HUES48 (cell line): ENCODE data around the gene MRTFB.
"Not testable (repeated sequence)": the region's sequence is repeated elsewhere in the genome, so short reads cannot be mapped to it uniquely, and the experiment has no call there.

Experiments
- H3K27ac ChIP-seq: one replicate; pipeline ENCODE4 v1.7.0; 2013; ENCODE audit warnings: low read depth, low read length, inconsistent platforms
- H3K27me3 ChIP-seq: 2 replicates; pipeline ENCODE4 v1.6.1; 2013; ENCODE audit warnings: mild to moderate bottlenecking, low read length; ENCODE audit not compliant: control insufficient read depth, insufficient read depth
- H3K36me3 ChIP-seq: 2 replicates; pipeline ENCODE4 v1.6.1; 2013; ENCODE audit warnings: low read length; ENCODE audit not compliant: control insufficient read depth, insufficient read depth
- H3K4me1 ChIP-seq: 2 replicates; pipeline ENCODE4 v1.6.1; 2013; ENCODE audit warnings: mild to moderate bottlenecking, low read length; ENCODE audit not compliant: control insufficient read depth, insufficient read depth
- H3K4me3 ChIP-seq: 2 replicates; pipeline ENCODE4 v1.5.1; 2013; ENCODE audit warnings: mild to moderate bottlenecking, low read depth, low read length
- H3K9ac ChIP-seq: 2 replicates; pipeline ENCODE4 v1.6.1; 2013; ENCODE audit warnings: mild to moderate bottlenecking, low read depth, low read length, moderate library complexity
- H3K9me3 ChIP-seq: 2 replicates; pipeline ENCODE4 v1.6.1; 2013; ENCODE audit warnings: low read length; ENCODE audit not compliant: control insufficient read depth, insufficient read depth

The MRTFB gene

GRCh38 chr16:14121142-14121541 lies 50.0 kb downstream of the MRTFB start:
- Histone ChIP-seq H3K4me1 (peaks cover 16% of the 10 kb centered on the region), H3K27ac (no peak overlapping the region)

GRCh38 chr16:14121872-14122271 lies 50.8 kb downstream of the MRTFB start:
- H3K9ac ChIP-seq, result no peak overlapping the region
- no peak overlapping the region for H3K4me3 ChIP-seq
- H3K9me3 ChIP-seq, result no peaks in the 10 kb centered on the region
- no peaks in the 10 kb centered on the region for H3K36me3 ChIP-seq
- H3K27ac ChIP-seq, result no peak overlapping the region
- H3K27me3 ChIP-seq, result no peaks in the 10 kb centered on the region
- peaks cover 16% of the 10 kb centered on the region for H3K4me1 ChIP-seq

More at GRCh38 chr16:14121142-14121541, 50.0 kb downstream of the MRTFB start:
- Histone ChIP-seq H3K4me3 (no peak overlapping the region), H3K9ac (no peak overlapping the region), H3K36me3 (no peaks in the 10 kb centered on the region), H3K9me3 (no peaks in the 10 kb centered on the region), H3K27me3 (no peaks in the 10 kb centered on the region)

DNA sequence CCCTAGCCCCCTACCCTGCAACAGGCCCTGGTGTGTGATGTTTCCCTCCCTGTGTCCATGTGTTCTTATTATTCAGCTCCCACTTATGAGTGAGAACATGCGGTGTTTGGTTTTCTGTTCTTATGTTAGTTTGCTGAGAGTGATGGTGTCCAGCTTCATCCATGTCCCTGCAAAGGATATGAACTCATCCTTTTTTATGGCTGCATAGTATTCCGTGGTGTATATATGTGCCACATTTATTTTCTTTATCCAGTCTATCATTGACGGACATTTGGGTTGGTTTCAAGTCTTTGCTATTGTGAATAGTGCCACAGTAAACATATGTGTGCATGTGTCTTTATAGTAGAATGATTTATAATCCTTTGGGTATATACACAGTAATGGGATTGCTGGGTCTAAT lies 51.3 kb downstream of the MRTFB start:
- peaks cover 16% of the 10 kb centered on the region for H3K4me1 ChIP-seq
- H3K9me3 ChIP-seq, H3K4me3 ChIP-seq, H3K27ac ChIP-seq, H3K27me3 ChIP-seq, H3K36me3 ChIP-seq, H3K9ac ChIP-seq: not testable (repeated sequence)

DNA sequence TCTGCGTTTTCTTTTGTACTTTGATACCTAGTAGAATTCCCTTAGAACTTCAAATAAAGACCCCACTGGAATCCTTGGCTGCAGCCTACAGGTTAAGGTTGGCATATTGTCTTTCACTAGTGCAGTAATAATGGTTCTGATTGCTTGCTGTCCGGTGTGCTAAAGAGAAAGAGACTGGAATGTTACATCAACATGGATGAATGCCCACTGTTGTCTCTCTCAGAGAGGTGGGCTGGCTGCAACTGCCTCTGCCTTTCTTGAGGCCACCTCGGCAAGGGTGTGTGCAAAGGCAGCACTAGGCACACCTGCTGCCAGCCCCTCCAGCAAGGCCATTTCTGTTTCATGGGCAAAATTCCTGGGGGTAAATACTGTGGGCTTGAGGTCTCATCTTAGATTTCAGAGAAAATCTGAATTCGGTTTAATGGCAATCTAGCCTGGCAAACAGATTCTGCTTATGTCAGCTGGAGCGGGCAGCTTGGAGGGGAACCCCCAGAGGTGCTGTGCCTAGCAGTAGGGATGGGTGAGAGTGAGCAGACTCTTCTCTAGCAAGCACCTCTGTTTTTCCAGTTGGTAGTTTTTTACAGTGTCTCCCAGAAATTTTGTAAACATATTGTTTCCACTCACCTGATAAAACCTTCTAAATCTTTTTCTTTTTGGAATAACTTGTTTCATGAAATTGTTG lies 54.0 kb downstream of the MRTFB start:
- Histone ChIP-seq H3K9me3 (no peaks in the 10 kb centered on the region), H3K4me3 (no peak overlapping the region), H3K36me3 (no peaks in the 10 kb centered on the region), H3K27me3 (no peaks in the 10 kb centered on the region), H3K9ac (no peak overlapping the region), H3K4me1 (peaks cover 16% of the 10 kb centered on the region), H3K27ac (no peak overlapping the region)

DNA sequence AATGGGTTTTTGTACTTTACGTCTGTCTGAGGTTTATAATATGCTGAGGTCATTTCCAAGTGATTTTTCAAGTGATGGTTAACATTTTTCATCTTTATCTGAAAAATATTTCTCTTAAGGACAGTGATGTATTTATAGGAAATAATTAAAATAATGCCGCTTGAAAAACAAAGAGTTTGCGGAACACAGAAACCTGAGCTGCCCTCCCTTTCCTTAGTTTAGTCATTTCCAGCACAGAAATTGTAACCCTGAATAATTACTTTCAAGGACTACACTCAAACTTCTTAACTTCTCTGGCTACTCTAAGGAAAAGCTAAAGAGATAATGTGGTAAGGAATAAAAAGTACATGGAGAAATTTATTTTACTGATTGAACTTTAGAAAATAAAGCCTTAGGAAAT lies 54.6 kb downstream of the MRTFB start:
- no peak overlapping the region for H3K27ac ChIP-seq
- no peak overlapping the region for H3K4me3 ChIP-seq
- H3K9ac ChIP-seq, result no peak overlapping the region
- H3K9me3 ChIP-seq, result no peaks in the 10 kb centered on the region
- no peaks in the 10 kb centered on the region for H3K36me3 ChIP-seq
- H3K4me1 ChIP-seq, result peaks cover 16% of the 10 kb centered on the region
- H3K27me3 ChIP-seq, result no peaks in the 10 kb centered on the region

DNA sequence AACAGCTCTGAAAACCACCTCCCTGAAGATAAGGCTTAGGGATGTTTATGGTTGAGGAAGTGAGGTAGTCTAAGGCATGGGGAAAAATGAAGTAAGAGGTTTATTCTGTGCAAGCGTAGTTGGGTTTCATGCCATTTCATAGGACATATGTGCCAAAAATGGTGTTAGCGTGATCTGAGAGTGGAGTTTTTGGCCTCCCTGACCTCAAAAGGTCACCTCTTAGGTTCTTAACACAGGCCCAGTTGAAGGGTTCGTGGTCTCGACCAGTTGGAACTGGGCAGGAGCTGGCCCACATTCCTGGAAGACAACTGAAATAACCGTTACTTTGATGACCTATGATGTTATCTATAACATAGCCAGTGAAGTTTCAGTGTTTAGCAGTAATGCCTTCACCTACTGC lies 57.0 kb downstream of the MRTFB start:
- H3K27ac ChIP-seq, result no peak overlapping the region
- no peak overlapping the region for H3K4me3 ChIP-seq

DNA sequence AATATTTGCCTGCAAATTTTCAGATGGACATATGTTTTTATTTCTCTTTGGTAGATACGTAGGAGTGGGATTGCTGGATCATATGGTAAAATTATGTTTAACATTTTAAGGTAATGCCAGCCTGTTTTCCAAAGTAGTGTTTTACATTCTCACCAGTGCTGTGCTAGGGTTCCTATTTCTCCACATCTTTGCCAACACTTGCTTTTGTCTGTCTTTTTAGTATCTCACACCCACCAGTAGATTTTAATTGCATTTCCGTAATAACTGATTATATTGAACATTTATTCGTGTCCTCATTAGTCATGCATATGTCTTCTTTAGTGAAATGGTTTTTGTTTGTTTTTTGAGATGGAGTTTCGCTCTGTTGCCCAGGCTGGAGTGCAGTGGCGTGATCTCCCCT lies 58.4 kb downstream of the MRTFB start:
- no peak overlapping the region for H3K9ac ChIP-seq
- H3K27me3 ChIP-seq, result no peaks in the 10 kb centered on the region
- H3K36me3 ChIP-seq, result no peaks in the 10 kb centered on the region

More for the DNA sequence above, 57.0 kb downstream of the MRTFB start:
- Histone ChIP-seq H3K9me3 (no peaks in the 10 kb centered on the region), H3K27me3 (no peaks in the 10 kb centered on the region), H3K36me3 (no peaks in the 10 kb centered on the region), H3K4me1 (peaks cover 16% of the 10 kb centered on the region), H3K9ac (no peak overlapping the region)

DNA sequence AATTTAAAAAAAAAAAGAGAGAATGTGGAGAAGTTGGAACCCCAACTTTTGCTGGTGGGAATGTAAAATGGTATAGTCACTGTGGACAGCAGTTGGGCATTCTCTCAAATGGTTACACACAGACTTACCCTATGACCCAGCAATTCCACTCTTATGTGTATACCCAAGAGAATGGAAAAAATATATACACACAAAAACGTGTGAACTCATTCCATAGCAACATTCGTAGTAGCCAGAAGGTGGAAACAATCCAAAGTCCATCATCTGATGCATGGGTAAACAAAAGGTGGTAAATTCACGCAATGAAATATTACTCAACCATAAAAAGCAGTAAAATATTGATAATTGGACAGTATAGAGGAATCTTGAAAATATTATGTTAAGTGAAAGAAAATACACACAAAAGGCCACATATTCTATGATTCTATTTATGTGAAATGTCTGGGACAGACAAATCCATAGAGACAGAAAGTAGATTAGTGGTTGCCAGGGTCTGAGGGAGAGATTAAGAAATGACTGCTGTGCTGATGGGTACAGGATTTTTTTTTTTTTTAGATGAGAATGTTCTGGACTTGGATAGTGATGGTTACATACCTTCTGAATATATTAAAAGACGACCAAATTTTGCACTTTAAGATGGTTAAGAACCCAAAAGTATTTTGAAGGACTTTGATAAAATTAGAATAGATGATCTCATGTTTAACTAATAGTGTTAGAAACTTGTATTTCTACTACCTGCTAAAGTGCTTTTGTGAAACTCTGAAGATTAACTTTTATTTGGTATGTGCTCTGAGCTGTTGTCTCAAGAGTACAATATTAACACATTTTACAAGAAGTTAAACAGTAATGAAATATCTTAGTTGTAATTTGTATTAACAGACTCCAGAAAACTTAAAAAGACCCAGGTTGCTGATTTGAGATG lies 60.9 kb downstream of the MRTFB start:
- no peaks in the 10 kb centered on the region for H3K9me3 ChIP-seq
- H3K27ac ChIP-seq, result no peak overlapping the region
- H3K36me3 ChIP-seq, result no peaks in the 10 kb centered on the region
- H3K4me3 ChIP-seq, result no peak overlapping the region
- no peaks in the 10 kb centered on the region for H3K4me1 ChIP-seq
- no peaks in the 10 kb centered on the region for H3K27me3 ChIP-seq
- no peak overlapping the region for H3K9ac ChIP-seq

More for the DNA sequence above, 58.4 kb downstream of the MRTFB start:
- Histone ChIP-seq H3K27ac (no peak overlapping the region), H3K4me1 (peaks cover 15% of the 10 kb centered on the region), H3K9me3 (no peaks in the 10 kb centered on the region), H3K4me3 (no peak overlapping the region)

GRCh38 chr16:14132696-14133048 lies 61.6 kb downstream of the MRTFB start:
- Histone ChIP-seq H3K36me3 (no peaks in the 10 kb centered on the region), H3K9ac (no peak overlapping the region), H3K27ac (no peak overlapping the region), H3K4me3 (no peak overlapping the region), H3K9me3 (no peaks in the 10 kb centered on the region), H3K4me1 (no peaks in the 10 kb centered on the region), H3K27me3 (no peaks in the 10 kb centered on the region)

DNA sequence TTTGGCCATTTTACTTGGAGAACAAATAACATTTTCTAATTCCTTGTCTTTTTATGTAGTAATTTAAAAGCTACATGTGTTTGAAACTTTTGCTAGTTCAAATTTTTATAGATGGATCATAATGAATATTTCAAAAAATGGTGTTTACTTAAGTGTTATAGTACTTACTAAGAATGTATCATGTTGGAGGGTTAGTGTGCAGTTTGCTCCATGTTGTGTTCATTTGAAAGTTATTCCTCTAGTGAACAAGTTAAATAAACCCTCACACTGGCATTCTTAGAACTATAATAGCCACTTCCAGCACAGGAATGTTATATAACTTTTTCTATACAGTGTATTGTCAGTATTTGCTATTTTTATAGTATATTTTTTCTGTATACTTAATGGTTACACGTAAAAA lies 62.8 kb downstream of the MRTFB start:
- H3K9ac ChIP-seq, result no peak overlapping the region
- no peaks in the 10 kb centered on the region for H3K9me3 ChIP-seq
- H3K36me3 ChIP-seq, result no peaks in the 10 kb centered on the region
- no peaks in the 10 kb centered on the region for H3K27me3 ChIP-seq
- H3K4me1 ChIP-seq, result no peaks in the 10 kb centered on the region
- H3K4me3 ChIP-seq, result no peak overlapping the region
- no peak overlapping the region for H3K27ac ChIP-seq

DNA sequence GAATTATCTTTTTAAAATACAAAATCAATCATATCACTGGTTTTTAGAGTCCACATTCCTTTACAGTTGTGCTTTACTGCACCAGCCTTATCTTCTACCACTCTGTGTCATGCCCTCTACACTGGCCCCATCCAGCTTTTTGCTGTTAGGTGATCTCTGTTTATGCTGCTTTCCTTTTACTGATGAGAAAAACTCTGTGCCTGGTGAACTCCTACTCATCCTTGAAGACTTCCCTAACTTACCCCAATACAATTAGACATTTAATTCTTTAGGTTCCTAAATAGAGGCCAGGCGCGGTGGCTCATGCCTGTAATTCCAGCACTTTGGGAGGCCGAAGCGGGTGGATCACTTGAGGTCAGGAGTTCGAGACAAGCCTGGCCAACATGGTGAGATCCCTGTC lies 64.6 kb downstream of the MRTFB start:
- no peaks in the 10 kb centered on the region for H3K9me3 ChIP-seq
- no peaks in the 10 kb centered on the region for H3K4me1 ChIP-seq

More for the DNA sequence above, 64.6 kb downstream of the MRTFB start:
- H3K36me3 ChIP-seq, result peaks cover 3% of the 10 kb centered on the region
- H3K27me3 ChIP-seq, result no peaks in the 10 kb centered on the region
- H3K27ac ChIP-seq, result no peak overlapping the region
- no peak overlapping the region for H3K4me3 ChIP-seq
- H3K9ac ChIP-seq, result no peak overlapping the region
